C4-2B (cell line): ENCODE measurements around the gene IQSEC1.

Experiments used
- ZFX ChIP-seq: fragments of 450-650 bp; IDR thresholded peaks from 2 replicates; pipeline ENCODE4 v1.6.1; 2017
- TF ChIP-seq, protein P1 (sequence below): fragments of 450-650 bp; conservative IDR thresholded peaks from 2 replicates; pipeline ENCODE4 v1.5.1; 2017; ENCODE audit warnings: mild to moderate bottlenecking

DNA sequence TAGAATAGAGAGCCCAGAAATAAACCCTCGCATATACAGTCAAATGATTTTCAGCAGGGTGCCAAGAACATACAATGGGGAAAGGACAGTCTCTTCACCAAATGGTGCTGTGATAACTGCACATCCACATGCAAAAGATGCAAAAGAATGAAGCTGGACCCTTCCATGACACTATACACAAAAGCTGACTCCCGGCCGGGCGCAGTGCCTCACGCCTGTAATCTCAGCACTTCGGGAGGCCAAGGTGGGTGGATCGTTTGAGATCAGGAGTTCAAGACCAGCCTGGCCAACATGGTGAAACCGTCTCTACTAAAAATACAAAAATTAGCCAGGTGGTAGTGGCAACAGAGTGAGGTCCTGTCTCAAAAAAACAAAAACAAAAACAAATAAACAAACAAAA is 43.2 kb upstream of the IQSEC1 start:
- TF ChIP-seq, protein P1, sequence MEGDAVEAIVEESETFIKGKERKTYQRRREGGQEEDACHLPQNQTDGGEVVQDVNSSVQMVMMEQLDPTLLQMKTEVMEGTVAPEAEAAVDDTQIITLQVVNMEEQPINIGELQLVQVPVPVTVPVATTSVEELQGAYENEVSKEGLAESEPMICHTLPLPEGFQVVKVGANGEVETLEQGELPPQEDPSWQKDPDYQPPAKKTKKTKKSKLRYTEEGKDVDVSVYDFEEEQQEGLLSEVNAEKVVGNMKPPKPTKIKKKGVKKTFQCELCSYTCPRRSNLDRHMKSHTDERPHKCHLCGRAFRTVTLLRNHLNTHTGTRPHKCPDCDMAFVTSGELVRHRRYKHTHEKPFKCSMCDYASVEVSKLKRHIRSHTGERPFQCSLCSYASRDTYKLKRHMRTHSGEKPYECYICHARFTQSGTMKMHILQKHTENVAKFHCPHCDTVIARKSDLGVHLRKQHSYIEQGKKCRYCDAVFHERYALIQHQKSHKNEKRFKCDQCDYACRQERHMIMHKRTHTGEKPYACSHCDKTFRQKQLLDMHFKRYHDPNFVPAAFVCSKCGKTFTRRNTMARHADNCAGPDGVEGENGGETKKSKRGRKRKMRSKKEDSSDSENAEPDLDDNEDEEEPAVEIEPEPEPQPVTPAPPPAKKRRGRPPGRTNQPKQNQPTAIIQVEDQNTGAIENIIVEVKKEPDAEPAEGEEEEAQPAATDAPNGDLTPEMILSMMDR, result no peak
- no peak for TF ChIP-seq ZFX
